ENCODE measurements around the gene FBXO47.

Gene FBXO47, protein sequence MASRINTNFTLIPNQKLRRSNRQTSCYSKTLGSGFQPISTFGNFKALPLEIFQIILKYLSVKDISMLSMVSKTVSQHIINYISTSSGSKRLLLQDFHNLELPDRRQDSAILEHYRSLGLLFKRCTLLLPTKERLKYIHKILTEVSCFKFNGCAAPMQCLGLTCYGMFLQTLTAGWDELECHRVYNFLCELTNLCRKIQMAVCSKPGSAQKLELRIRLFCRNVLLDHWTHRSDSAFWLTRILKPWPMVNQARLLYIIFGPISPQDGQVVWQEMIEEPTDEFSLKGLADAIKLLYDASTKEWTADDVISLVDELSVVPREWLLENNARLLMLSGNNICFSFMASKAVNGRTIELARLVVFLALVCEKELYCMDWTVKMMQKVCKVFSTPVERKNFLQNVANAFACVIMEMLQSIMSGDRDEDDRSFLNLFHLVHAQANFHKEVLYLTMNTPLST

DNA sequence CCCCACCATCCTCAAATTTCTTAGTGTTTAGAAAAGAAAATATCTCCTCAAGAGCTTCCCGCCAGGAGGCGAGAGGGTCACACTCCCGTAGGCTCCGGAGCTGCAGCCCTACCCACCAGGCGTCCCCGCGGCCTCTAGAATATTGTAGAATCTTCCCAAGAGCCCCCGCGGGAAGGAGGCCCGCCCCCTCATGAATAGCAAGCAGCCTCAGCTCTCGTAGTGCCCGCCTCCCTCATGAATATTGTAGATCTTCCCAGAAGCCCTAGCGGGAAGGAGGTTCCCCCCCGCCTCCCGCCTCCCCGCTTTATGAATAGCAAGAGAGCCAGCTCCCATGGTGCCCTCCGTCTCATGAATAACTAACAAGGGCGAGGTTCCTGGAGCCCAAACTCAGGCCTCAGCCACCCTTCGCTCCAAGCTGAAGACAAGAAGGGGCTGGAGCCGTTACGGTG is at the start of gene FBXO47:
Gene FBXO47, minus strand, starts transcription at position 114 of the 449 bp plus-strand sequence. CDS start 4,378 bp downstream, outside the sequence.
- DNase-seq: peak; percentile 75

DNA sequence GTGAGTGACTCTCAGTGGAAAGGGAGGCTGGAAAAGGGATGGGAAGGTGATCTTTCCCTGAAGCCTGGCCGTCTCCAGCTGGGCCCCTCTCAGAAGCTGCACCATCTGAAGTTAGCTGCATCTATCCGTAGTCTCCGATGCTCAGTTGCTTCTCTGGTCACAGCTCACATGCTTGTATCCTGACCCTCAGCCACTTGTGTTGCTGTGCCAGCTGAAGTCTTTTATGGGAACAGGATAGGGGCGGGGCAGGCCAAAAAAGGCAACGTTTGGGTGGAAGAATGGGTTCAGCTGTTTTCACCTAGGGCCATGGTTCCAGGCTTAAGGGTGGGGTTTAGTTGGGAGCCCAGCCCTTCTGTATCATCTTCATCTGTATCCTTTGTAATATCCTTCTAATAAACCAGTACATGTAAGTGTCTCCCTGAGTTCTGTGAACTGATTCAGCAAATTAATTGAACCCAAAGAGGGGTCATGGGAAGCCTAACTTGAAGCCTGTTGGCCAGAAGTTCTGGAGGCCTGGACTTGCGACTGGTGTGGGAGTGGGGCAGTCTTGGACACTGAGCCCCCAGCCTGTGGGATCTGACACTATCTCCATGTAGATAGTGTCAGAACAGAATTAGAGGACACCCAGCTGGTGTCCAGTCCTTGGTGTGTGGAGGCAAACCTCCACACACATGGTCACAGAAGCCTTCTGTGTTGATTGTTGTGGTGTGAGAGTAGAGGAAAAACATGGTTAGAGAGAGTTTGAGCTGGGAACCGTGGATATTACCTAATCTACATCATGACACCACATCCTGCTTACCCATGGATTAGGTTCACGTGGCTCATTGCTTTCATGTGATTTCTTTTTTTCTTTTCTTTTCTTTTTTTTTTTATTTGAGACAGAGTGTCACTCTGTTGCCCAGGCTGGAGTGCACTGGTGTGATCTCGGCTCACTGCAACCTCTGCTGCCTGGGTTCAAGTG is 49.3 kb upstream of the FBXO47 start:
- DNase-seq: no peak

DNA sequence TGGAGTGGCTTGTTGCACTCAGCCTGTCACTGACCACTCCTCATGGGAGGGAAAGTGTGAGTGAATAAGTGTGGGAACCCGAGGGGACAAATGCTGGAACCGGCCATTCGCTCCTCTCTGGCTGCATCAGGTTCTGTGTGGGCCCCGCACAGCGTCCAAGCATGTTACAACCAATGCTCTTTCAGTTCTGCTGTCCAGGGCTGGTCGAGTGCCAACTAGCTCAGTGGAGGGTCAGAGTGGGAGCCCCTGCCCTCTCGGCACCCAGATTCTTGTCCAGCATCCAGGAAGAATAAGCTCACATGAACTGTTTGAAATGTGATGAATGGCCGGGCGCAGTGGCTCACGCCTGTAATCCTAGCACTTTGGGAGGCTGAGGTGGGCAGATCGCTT is 48.3 kb upstream of the FBXO47 start:
- DNase-seq: no peak

DNA sequence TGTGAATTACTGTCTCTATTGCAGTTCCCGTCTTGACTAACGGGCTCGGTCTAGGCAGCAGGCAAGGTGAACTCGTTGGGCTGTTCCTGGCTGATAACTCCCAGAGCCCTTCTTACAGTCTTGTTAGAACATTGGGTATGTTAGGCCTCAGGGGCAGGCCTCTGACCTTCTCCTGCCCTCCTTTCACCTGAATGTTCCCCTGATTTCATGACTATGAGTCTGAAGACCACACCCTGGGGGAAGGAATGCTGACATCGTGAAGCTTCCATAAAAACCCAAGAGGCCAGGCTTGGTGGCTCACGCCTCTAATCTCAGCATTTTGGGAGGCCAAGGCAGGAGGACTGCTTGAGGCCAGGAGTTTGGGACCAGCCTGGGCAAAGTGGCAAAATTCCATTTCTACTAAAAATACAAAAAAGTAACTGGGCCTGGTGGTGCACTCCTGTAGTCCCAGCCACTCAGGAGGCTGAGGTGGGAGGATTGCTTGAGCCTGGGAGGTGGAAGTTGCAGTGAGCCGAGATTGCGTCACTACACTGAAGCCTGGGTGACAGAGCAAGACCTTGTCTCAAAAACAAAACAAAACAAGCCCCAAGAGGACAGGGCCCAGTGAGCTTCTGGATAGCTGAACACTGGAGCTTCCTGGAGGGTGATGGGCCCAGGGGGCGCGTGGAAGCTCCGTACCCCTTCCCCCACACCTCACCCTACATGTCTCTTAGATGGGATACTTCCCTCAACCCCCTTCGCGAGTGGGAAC is 47.8 kb upstream of the FBXO47 start:
- no peak for DNase-seq

DNA sequence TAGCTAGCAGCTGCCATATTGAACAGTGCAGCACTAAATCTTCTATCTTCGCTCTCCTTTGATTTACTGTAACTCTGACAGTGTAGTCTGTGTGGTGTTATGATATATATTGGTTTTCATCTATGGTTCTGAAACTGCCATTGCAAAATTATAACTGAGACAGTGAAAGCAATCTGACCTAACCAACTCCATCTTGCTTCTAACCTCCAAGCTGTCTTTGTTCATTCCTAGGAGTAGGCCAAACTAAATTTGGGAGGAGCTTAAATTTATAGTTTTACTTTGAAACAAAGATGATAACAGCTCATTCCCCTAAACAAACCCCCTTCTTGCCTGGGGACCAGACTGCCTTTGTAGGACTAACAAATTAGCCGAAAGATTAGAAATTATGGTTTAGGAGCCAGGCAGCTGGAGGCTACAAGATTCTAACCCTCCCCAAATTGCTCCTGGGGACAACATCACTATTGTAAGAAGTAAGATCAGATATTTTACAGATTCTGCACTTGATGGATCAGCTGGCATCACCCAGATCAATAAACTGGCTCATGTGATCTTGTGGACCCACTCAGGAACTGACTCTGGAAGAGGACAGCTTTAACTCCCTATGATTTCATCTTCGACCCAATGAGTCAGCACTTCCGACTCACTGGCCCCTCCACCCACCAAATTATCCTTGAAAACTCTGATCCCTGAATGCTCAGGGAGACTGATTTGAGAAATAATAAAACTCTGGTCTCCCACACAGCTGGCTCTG is 47.0 kb upstream of the FBXO47 start:
- no peak for DNase-seq

DNA sequence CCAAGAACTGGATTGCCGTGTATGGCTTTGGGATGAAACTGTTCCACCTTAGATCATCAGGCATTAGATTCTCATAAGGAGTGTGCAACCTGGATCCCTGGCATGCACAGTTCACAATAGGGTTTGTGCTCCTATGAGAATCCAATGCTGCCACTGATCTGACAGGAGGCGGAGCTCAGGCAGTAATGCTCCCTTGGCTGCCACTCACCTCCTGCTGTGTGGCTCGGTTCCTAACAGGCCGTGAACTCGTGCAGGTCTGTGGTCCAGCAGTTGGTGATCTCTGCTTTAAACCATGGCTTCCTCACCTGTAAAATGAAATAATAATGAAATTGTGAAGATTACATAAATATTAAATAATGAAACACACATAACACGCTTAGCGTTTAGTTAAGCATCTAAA is 45.5 kb upstream of the FBXO47 start:
- no peak for DNase-seq

DNA sequence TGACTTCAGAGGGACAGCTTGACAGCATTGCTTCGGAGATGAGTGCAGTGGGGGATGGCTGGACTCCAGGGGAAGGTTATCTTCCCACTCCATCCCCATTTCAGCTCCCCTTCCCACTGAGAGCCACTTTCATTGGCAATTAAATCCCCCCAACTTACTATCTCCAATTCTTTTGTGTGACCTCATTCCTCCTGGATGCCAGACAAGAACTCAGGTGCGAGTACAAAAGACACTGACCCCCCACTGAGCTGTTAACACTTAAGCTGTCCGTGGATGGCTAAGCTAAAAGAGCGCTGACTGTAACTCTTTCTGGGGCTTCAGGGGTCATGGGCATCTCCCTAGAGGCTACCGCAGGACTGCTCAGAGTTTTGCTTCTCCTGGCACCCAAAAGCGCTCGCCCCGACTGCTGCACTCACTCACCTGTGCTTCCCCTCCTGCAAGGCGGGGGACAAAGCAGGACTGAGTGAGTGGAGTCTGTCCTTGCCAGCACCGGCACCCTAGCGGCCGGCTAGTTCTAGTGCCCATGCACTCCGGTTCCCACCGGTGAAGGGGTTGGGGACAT is 44.8 kb upstream of the FBXO47 start:
- DNase-seq: no peak

DNA sequence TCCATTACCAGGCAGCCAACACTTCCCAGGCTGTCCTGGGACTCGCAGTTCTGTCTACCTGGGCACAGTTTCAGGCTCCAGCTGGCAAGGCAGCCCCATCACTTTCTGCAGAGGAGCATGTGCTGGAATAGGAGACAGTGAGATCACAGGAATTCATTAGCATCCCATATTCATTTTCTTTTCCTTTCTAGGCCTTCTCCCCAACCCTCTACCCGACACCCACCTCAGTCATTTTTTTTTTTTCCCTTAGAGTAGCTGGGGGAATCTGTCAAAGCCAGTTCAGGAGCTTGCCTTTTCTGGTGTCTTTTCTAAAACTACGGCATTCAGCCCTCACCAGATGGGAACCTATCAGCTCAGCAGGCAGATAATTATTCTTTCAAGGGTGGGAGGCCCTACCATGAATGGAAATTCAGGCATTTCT is 42.4 kb upstream of the FBXO47 start:
- DNase-seq: no peak

DNA sequence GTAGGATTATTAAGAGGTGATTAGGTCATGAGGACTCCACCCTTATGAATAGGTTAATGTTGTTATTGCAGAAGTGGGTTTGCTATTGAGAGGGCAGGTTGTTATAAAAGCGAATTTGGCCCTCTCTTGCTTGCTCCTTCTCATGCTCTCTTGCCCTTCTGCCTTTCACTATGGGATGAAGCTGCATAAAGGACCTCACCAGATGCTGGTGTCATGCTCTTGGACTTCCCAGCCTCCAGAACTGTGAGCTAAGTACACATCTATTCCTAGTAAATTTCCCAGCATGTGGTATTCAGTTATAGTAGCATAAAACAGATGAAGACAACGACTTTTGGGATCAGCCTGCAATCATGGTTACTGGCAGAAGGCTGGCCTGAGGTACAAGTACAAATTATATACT is 41.4 kb upstream of the FBXO47 start:
- DNase-seq: no peak

DNA sequence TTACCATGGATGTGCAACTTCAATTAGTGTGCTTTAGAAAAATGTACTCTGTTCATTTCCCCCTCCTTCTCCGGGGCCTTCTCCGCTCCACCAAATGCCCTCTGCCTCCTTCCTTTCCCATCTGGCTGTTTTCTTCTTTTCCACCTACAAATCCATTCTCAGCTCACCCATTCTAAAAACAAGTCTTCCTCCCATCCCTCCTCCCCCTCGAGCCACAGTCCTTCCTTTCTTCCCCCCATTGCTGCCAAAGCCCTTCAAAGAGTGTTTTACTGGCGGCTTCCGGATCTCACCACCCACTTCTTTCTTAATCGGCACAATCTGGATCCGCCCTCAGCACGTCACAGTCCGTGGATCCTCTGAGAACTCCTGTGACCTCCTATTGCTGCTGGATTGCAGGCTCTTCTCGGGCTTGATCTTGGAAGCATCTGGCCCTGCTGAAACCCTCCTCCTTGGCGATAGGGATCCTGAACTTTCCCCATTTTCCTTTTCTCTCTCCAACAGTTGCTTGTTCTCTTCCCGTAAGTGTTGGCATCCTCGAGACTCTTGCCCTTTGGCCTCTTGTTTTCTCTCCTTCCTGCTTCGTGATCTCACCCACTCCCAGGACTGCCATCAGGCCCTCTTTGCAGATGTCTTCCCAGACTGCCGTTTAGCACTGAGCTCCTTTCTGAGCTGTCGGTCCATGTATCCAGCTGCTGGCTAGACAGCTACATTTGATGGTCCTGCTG is 36.0 kb upstream of the FBXO47 start:
- DNase-seq: peak; percentile 30

DNA sequence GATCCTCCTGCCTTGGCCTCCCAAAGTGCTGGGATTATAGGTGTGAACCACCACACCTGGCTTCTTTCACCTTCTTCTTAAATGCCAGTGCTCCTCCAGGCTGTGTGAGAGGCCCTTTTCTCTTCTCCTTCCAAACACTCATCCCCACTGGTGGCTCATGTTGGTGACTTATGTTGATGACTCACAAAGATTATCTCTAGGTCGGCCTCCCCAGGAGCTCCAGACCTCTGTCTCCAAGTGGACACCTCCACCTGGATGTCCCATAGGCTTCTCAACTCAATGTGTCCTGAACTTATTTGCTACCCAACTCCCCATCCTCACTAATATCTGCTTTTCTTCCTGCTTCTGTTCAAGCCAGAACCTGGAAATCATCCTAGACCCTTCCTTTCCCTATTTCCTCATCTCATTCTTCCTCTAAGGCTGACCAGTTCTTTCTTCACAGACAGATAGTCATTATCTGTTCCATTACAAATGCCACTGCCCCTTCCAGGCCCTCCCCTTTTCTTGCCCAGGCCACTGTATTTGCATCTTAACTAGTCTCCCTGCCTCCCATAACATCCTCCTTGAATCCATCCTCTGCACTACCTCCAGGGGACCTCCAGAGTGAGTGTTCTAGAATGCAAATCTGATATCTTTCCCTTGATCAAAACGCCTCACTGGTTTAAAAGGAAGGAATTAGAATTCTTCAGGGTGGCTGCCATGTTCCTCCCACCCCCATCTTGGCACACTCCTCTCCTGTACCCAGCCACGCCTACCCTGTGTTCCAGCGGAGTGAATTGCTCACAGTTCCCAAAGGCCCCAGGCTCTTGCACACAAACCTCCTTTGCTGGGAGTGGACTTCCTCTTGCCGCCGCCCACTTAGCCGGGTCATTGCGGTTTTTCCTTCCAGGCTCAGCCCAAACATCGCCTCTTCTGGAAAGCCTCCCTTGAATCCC is 34.8 kb upstream of the FBXO47 start:
- no peak for DNase-seq

DNA sequence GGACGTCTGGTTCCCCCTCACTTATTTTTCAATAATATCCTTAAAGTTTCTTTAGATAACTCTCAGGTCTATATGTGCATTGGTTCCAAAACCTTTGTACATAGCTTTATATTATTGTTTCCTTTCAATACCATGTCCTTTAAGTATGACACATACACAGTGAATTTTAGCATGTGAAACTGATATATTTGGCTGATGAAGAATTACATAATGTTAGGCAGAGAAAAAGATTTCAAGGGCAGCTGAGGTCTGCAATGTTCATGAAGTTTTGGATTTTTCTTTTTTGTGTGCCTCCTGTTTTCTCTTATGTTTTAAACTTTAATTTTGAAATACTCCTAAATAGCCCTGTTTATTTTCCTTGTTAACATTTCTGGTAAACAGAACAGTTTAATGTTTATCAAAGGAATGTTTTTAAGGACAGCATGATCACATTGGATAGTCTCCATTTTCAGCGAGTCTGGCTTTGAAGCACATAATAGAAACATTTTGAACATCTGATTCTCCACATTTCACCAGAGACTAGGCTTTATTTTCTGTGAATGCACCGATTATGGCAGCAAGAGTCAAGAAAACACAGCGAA is 32.9 kb upstream of the FBXO47 start:
- DNase-seq: no peak

DNA sequence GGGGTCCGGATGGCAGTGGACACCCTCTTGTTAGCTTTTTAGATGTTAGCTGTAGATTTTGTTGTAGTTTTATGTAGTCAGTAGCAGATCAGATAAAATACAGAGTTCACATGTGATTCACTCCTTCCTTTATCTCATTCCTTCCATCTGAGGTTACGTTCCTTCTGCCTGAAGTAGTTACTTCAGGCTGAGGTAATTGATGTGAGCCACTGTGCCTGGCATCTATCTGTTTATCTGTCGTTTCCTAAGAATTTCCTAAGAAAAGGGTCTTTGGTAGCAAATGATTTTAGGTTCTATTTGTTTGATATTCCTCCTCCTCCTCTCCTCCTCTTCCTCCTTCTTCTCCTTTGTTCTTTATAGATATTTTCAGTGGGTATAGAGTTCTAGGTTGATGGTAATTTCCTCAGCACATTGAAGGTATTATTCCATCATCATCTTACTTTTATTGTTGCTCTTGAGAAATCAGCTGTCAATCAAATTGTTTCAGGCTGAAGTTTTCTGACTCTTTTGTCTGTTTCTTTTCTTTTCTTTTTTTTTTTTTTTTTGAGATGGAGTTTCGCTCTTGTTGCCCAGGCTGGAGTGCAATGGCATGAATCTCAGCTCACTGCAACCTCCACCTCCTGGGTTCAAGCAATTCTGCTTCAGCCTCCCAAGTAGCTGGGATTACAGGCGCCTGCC is 29.6 kb upstream of the FBXO47 start:
- DNase-seq: no peak

DNA sequence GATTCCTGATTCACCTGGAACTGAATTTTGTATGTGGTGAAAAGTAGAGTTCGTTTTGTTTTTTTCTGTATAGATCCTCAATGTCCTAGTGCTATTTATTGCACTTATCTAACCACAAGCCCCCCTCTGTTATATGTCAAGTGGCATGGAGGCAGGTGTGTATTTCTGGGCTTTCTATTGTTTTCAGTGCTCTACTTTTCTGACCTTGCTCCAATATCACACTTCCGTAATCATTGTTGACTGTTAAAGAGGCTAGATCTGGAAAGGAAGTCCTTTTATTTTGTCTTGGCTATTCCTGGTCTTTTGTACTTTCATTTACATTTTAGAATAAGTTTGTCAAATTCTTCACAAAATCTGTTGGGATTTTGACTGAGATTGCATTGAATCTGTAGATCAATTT is 26.8 kb upstream of the FBXO47 start:
- no peak for DNase-seq

DNA sequence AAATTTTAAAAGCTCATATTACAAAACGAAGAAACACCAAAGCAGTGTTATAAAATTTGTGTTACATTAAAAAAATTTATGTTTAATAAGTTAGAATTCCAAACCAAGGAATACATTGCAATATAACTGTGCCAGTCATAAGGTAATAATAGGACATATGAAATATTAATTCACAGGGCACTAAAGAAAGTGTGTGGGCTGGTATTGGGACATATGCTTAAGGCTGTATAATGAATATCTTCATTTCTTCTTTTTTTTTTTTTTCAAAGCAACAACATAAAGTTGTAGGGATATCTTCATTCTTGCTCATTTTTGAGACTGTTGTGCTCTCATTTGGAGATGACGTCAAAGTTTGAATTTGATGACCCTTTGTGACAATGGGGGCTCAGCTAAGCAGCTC is 17.5 kb upstream of the FBXO47 start:
- no peak for DNase-seq

DNA sequence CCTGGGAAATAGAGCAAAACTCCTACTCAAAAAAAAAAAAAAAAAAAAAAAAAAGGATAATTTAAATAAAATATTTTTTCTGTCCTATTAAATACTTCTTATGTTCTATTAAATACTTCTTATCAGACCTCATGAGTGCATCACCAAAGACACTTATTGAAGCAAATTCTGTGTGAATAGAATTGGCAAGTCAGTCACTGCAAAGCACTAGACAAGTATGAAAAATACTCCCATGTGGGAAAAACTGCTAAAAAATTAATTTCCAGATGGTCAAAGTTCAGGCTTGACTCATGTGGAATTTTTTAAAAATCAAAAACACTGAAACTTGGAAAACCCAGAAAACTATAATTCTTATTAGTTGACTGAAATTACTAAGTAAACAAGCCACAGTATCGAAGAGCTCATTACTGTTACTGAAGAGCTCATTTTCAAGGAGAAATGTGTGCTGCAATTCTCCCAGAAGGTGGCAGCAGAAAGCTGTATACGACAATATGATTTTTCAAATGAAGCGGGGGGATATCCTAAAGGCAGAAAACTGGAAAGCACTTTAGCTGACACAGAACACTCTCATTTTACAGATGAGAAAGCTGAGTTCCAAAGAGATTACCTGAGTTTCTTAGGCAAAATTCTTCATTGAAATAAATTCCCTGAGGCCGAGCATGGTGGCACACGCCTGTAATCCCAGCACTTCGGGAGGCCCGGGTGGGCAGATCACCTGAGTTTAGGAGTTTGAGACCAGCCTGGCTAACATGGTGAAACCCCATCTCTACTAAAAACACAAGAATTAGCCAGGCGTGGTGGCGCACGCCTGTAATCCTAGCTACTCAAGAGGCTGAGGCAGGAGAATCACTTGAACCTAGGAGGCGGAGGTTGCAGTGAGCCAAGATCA is 15.9 kb upstream of the FBXO47 start:
- DNase-seq: peak; percentile 20

DNA sequence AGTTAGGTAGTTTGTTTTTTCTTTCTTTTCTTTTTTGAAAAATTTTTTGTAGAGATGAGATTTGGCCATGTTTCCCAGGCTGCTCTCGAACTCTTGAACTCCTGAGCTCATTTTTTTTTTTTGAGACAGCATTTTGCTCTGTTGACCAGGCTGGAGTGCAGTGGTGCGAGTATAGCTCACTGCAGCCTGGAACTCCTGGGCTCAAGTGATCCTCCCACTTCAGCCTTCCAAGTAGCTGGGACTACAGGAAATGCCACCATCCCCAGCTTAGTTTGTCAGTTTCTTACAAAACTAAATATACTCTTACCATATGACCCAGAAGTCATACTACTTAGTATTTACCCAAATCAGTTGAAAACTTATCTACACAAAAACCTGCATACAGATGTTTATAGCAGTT is 14.4 kb upstream of the FBXO47 start:
- DNase-seq: no peak
